ENCODE results near the gene PTPN3. TPM values are rescaled to one million over a fixed set of nuclear protein-coding genes. Genes with fewer than 3 reads are reported as not detected.

Gene PTPN3
- total and polyA plus RNA-seq, 9 of the 15 experiments (the other 6 are each of a cell fraction or from before 2014, with no cell fraction given): 0.02 TPM; not detected in 8

- Histone ChIP-seq H4K20me1 (replicated peaks; ENCODE audit: control insufficient read depth, insufficient read depth, low read length) (no peaks in the 10 kb centered on the region; the same call in 1 of the 2 replicates), H3K4me2 (ENCODE audit: insufficient read depth, low read length) (no peak overlapping the region), H3K27ac (ENCODE audit: extremely low read depth, low read depth, low read length) (no peak overlapping the region), H2AFZ (ENCODE audit: low read depth, low read length) (no peak overlapping the region), H3K4me3 (no peak overlapping the region), H3K36me3 (ENCODE audit: control insufficient read depth, insufficient read depth, low read length) (no peaks in the 10 kb centered on the region), H3K9me1 (ENCODE audit: control insufficient read depth, insufficient read depth, low read length) (no peaks in the 10 kb centered on the region), H3K27me3 (ENCODE audit: control insufficient read depth in 2 of 2, insufficient read depth in 2 of 2, low read length in 2 of 2) (peaks cover 12 to 33% of the 10 kb centered on the region in 2 experiments), H3K9ac (ENCODE audit: insufficient read depth in 1 of 2, low read depth in 2 of 2, low read length in 2 of 2) (no peak overlapping the region), H3K9me3 (replicated peaks; ENCODE audit: control insufficient read depth, insufficient read depth, low read depth, low read length) (no peaks in the 10 kb centered on the region), H3K79me2 (ENCODE audit: control insufficient read depth, insufficient read depth, low read length) (no peaks in the 10 kb centered on the region), H3K4me1 (replicated peaks in 1 of 2; ENCODE audit: control insufficient read depth in 2 of 2, insufficient read depth in 2 of 2, low read length in 2 of 2) (no peaks in the 10 kb centered on the region)
- in situ Hi-C loops (cut with MboI): no loop called here
- TF ChIP-seq SNIP1 (IDR thresholded peaks at IDR 0.05; ENCODE audit: low read depth) (no peak), LEF1 (IDR thresholded peaks at IDR 0.05) (no peak), FOXO4 (CRISPR knock-in tag; IDR thresholded peaks at IDR 0.05) (no peak), ELF1 (tag; IDR thresholded peaks at IDR 0.05) (no peak), PRPF4 (IDR thresholded peaks at IDR 0.05; ENCODE audit: insufficient read depth, low read depth, low read length, poor library complexity, severe bottlenecking) (no peak), JUND (IDR thresholded peaks at IDR 0.05; ENCODE audit: borderline replicate concordance, low read depth, low read length) (no peak), JUND (tag; IDR thresholded peaks at IDR 0.05; ENCODE audit: borderline replicate concordance, low read depth, low read length) (no peak)
- ChIA-PET POLR2A (interaction anchor here (0.6 kb wide), 1 partner anchor 628 kb away, joined by 3 read pairs; no protein-coding TSS in a partner anchor), CTCF (ENCODE audit: low intra/inter-chr PET ratio) (no interaction called here)
- WGBS (ENCODE audit: insufficient coverage, low coverage, missing lambda C conversion rate): 0% methylated on average over 10 of the region's 10 CpGs
- FAIRE-seq: no peak
- no TSS peak for BruUV-seq (replicated peaks)
- intact Hi-C loops (cut with micrococcal nuclease): no loop called here
- ATAC-seq: no peak
- DNase-seq (ENCODE audit: extremely low read depth in 1 of 4, low spot score in 3 of 4): no peak
These were observed 81.9 kb downstream of the PTPN3 start for GRCh38 chr9:109416135-109416706.
